Right cardiac atrium (tissue), 5 donors: Measurements from ENCODE around the gene NACC2. TPM values are rescaled to one million over a fixed set of nuclear protein-coding genes. Genes with fewer than 3 reads are reported as not detected.
"Not testable (repeated sequence)": the region's sequence is repeated elsewhere in the genome, so short reads cannot be mapped to it uniquely, and the experiment has no call there.

Experiments
- ATAC-seq, 2 donors: fragments of 200-7000 bp; cut with Tn5 transposase; one replicate each; pipeline versions ENCODE4 v1.8.0 to v1.9.1; 2020; ENCODE audit warnings: moderate library complexity in 2 of 2, mild to moderate bottlenecking in 1 of 2
- DNase-seq, 3 donors: peaks; one replicate each; pipeline ENCODE4 v3.0.0-alpha.2; 2020
- H3K27ac ChIP-seq: one replicate; pipeline ENCODE4 v1.5.1; 2013; ENCODE audit warnings: mild to moderate bottlenecking, low read length, control low read depth, moderate library complexity
- H3K27me3 ChIP-seq: one replicate; pipeline ENCODE4 v1.6.1; 2013; ENCODE audit not compliant: control insufficient read depth, insufficient read depth
- H3K4me1 ChIP-seq: one replicate; pipeline ENCODE4 v1.6.1; 2013; ENCODE audit warnings: low read length; ENCODE audit not compliant: control insufficient read depth, insufficient read depth
- H3K4me3 ChIP-seq: one replicate; pipeline ENCODE4 v1.5.1; 2013; ENCODE audit warnings: low read length, control low read depth
- H3K9me3 ChIP-seq: one replicate; pipeline ENCODE4 v1.6.1; 2013; ENCODE audit warnings: low read length; ENCODE audit not compliant: control insufficient read depth
- WGBS: extraction: QIAGEN DNeasy Blood & Tissue Kit; methylation state at CpG from one replicate; pipeline ENCODE4 v1.1.7; 2013; 5-methylcytosine and 5-hydroxymethylcytosine counted together
- intact Hi-C, 4 donors: fragments of 100-400 bp; cut with DNase I; formaldehyde crosslinking; loops; one replicate each; pipeline versions ENCODE4 v1.11.0 to v1.14.0; 2022 to 2023
- polyA plus RNA-seq: library from polyadenylated mRNA; stranded (reverse); fragments of 200-250 nt; gene quantifications from one replicate; pipeline ENCODE4 v1.2.3, GENCODE V29; 2013
- total RNA-seq, 4 donors: library from RNA; stranded (reverse); fragmentation: NEBNext Ultra II Directional; extraction: Animal tissue kit (Norgen Biotek cat#: 25700); gene quantifications; one replicate each; pipeline ENCODE4 v1.2.1, GENCODE V29; 2021
- donor health status: healthy with polysubstance abuse.
- donor health status: DM: no; HTN: yes; CAD: no.
- donor health status: DM: no; HTN: no; CAD: no.
- donor health status: DM: no; HTN: yes; CAD: no; lungs with severe emphysema.
- donor health status: DM: yes; HTN: yes; CAD: no.

The NACC2 gene
- total and polyA plus RNA-seq, 5 donors: 19.4 to 45.3 (median 34.1) TPM

DNA sequence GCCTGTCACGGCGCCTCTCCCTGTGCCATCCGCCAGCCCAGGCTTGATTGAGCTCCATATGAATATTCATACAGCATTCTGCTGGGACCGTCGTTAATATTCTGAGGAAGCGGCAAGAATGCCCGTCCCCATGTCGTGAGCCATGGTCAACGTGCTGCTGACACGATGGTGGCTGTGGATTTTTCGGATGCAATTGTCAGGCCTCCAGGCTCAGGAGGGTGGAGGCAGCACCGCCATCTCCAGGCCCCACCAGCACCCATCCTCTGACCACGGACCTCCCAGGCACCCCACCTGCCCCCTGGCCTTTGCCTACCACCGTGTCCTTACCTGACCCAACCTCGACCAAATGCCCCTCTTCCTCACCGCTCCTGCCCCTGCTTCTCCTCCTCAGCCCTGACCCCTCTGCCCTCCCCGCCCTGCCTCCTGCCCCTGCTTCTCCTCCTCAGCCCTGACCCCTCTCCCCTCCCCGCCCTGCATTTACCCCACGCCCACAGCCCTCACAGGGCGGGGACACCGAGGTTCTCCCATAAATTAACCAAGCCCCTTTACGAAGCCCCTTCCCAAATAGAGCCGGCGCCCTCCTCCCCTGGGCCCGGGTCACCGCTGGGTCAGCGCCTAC lies 13.7 kb upstream of the NACC2 start:
- Histone ChIP-seq H3K4me3 (no peak overlapping the region), H3K4me1 (peaks cover 5% of the 10 kb centered on the region)
- intact Hi-C loops: no loop called here

DNA sequence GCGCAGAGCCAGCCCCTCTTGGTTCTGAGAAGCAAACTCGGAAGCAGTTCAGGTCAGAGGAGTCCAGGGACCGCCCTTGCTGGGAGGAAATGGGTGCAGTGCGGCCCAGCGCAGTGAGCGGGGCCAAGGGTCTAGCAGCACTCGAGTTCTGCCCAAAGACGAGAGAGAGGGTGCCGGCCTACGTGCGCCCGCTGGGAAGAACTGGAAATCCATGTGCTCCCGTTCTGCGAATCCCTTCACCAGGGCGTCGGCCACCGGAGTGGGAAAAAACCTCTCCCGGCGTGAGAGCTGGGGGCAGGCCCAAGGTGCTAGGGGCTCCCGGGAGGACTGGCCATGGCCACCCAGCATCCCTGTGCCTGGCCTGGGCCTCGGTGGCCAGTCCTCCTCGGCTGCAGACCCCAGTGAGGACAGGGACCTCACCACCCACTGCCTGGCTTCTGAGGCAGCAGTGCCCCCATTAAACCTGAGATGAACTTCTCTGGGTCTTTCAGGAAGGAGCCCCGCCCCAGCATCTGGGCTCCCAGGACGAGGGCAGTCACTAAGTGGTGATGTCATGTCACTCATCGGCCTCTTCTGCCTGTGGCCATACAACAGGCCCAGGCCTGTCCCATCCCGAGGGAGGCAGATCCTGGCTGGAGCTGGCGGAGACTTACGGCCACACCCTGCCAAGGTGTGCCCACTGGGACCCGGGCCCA lies 13.0 kb upstream of the NACC2 start:
- Histone ChIP-seq H3K27me3 (no peaks in the 10 kb centered on the region), H3K4me1 (peaks cover 5% of the 10 kb centered on the region), H3K9me3 (no peaks in the 10 kb centered on the region), H3K27ac (no peak overlapping the region), H3K4me3 (no peak overlapping the region)
- DNase-seq (peak in 1 of 3 donors; percentile 60), ATAC-seq (no peak)
- intact Hi-C loops: no loop called here
- WGBS: 82% methylated on average over 29 of the region's 29 CpGs

More for the DNA sequence above, 13.7 kb upstream of the NACC2 start:
- H3K27ac ChIP-seq: peak overlapping the region; percentile 48
- WGBS: 78% methylated on average over 27 of the region's 27 CpGs
- DNase-seq (peak in 1 of 3 donors; percentile 70), ATAC-seq (no peak)
- no peaks in the 10 kb centered on the region for H3K9me3 ChIP-seq
- no peaks in the 10 kb centered on the region for H3K27me3 ChIP-seq

DNA sequence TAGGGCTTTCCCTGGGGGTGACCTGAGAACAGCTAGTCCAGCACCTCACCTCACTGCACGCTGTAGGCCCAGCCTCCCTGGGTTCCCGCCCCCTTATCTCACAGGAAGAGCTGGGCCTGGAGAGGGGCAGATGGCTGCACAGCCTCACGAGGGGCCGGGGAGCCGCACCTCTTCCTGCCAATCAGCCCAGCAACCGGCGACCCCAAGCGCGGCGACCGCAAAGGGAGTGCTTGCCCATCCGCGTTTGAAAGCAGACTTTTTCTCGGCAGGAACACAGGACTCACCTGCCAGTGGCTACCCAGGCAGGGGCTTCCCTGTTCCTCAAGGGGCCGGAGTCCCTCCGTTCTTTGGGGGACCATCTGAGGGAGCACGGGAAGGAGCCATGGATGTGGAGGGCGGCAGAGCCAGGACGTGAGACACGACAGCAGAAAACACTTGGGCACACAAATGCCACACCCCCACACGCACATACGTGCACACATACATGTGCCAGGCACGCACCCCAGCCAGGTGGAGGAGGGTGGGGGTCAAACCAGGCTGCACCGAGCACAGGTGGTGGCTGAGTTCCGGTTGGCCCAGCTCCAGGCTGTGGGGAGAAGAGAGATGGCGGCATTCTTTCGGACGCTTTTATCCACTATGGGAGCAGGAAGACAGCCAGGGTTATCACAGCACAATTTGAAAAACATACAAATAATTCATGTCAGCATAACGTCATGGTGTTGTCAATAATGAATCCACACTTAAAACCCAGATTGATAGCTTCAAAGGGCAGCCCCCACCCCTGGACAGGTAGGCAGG lies 12.3 kb upstream of the NACC2 start:
- no peaks in the 10 kb centered on the region for H3K9me3 ChIP-seq
- H3K4me1 ChIP-seq: peaks cover 5% of the 10 kb centered on the region
- H3K27ac ChIP-seq: no peak overlapping the region
- no peak overlapping the region for H3K4me3 ChIP-seq
- no peaks in the 10 kb centered on the region for H3K27me3 ChIP-seq
- intact Hi-C loops: no loop called here
- ATAC-seq: no peak
- DNase-seq: peak in 1 of 3 donors; percentile 67
- 62% methylated on average over 29 of the region's 29 CpGs for WGBS

DNA sequence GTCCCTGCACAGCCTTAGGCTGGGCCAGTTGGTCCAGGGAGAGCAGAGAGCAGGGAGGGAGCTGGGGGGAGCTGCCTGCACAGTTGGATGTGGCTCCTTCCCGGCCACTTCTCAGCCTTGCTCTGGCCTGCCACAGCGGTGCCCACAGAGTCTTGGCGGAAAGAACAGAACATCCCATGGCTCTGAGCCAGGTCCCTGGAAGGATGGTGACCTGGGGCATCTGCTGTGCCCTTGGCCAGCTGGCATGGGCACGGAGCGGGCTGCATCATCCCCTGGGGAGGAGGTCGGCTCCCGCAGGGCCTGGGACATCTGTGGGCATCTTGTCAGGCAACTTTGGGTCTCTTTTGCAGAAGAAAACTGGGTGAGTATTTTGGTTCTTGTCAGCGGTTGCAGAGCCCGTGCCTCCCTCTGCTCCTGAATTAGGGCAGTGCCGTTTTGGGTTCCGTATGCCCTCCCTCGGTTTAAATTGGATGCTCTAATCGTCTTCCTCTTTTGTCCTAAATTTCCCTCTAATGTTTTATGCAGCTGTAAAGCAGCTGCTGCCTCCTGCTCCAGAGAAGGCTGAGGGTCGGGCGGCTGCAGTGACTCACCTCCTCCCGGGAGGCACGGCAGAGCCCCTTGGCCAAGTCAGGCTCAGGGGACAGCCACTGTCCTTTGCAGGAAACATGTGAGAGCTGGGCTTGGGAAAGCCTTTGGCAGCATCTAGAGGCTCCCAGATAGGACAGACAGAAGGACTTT lies 10.5 kb upstream of the NACC2 start:
- WGBS: 21% methylated on average over 17 of the region's 17 CpGs
- intact Hi-C loops: no loop called here
- Histone ChIP-seq H3K27me3 (no peaks in the 10 kb centered on the region), H3K4me1 (peaks cover 5% of the 10 kb centered on the region), H3K9me3 (no peaks in the 10 kb centered on the region), H3K27ac (no peak overlapping the region), H3K4me3 (no peak overlapping the region)
- ATAC-seq (peak; percentile 5 to 34), DNase-seq (peak; percentile 80 to 90 (median 87))

DNA sequence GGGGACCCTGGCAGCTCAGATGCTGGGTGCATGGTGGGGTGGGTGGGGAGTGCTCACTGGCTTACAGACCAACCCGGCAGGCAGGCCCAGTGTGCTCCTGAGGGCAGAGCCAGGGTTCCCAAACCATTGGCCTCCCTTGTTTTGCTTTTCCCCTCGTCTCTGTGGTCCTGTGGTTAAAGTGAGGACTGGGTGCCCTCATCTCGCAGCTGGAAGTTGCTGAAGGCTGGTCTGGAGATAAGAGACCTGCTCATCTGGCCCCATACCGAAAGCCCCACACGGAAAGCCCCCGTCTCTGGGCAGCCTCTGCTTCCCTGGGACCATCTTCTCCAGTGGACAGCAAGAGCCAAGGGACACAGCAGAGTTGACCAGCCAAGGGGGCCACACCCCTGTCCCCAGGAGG lies 9.8 kb upstream of the NACC2 start:
- H3K4me3 ChIP-seq: no peak overlapping the region
- H3K27me3 ChIP-seq: no peaks in the 10 kb centered on the region
- intact Hi-C loops: no loop called here
- H3K27ac ChIP-seq: no peak overlapping the region
- no peak for DNase-seq
- WGBS: 43% methylated on average over 6 of the region's 6 CpGs
- H3K9me3 ChIP-seq: no peaks in the 10 kb centered on the region
- peaks cover 5% of the 10 kb centered on the region for H3K4me1 ChIP-seq
- ATAC-seq: no peak

DNA sequence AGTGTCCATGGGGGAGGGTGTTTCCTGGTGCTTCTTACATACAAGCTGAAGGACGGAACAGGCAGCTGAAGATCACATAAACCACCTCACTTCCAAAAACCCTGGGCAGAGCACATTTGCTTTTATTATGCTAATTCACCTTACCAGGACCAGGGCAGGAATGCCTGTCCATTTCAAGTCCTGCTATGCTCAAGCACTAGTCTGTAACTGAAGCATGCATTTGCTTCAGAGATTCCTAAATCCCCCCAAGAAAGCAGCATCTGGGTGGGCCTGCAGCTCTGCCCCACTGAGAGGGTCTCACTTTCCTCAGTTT lies 9.4 kb upstream of the NACC2 start:
- intact Hi-C loops: no loop called here

DNA sequence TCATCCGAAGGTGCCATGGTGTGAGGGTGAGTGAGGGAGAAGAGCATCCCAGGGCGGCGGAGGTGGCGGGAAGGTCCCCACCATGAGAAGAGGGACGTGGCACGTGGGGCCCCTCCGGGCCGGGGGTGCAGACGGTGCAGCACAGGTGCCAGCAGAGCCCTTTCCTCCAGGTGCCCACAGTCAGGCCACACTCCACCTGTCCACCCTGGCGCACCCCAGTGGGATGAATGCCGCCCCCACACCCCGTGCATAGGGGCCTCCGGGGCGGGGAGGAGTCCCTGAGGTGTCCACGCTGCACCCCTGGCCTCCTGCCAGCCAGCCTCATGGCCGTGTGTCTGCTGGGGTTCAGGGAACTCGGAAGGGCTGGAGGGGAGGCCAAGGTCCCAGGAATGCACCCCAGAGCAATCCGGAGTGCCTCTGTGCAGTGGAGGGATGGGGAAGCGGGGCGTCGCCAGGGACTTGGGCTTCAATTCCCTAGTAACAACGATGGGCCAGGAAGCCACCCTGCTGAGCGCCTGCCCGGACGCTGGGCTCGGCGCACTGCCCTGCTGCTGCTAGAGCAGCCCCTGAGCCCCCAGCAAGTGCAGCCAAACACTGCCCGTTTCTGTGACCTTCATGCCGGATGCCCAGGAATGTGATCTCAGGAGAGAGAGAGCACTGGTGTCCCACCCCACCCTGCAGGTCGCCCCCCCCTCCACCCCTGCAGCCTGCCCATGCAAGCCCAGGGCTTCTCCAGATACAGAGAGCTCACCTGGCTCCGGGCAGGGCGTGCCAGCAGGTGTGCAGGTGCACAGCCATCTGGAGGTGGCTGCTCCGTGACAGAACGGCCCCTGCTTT lies 8.8 kb upstream of the NACC2 start:
- WGBS: 63% methylated on average over 34 of the region's 34 CpGs
- peak in 1 of 3 donors; percentile 69 for DNase-seq
- H3K4me1 ChIP-seq: peaks cover 2% of the 10 kb centered on the region

More for the DNA sequence above, 9.4 kb upstream of the NACC2 start:
- 64% methylated on average over 1 of the region's 1 CpG for WGBS
- Histone ChIP-seq H3K9me3 (no peaks in the 10 kb centered on the region), H3K27ac (no peak overlapping the region), H3K4me3 (no peak overlapping the region), H3K27me3 (no peaks in the 10 kb centered on the region), H3K4me1 (peaks cover 5% of the 10 kb centered on the region)
- ATAC-seq (no peak), DNase-seq (no peak)

DNA sequence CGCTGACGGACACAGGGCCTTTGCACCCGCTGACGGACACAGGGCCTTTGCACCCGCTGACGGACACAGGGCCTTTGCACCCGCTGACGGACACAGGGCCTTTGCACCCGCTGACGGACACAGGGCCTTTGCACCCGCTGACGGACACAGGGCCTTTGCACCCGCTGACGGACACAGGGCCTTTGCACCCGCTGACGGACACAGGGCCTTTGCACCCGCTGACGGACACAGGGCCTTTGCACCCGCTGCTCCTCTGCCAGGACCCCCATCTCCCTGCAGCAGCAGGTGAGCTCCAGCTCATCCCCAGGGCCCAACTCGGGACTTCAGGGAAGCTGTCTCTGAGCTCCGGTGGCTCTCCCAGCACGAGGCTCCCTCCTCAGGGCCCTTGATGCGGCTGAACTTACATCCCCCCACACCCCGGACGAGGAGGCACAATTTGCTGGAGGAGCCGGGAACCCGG lies 6.6 kb upstream of the NACC2 start:
- H3K27me3 ChIP-seq, intact Hi-C loops, H3K4me3 ChIP-seq, H3K27ac ChIP-seq, H3K9me3 ChIP-seq, ATAC-seq, DNase-seq, H3K4me1 ChIP-seq: not testable (repeated sequence)
- WGBS: 94% methylated on average over 13 of the region's 27 CpGs

More for the DNA sequence above, 8.8 kb upstream of the NACC2 start:
- no peak overlapping the region for H3K4me3 ChIP-seq
- intact Hi-C loops: no loop called here
- H3K9me3 ChIP-seq: no peaks in the 10 kb centered on the region
- no peak for ATAC-seq
- H3K27ac ChIP-seq: no peak overlapping the region
- no peaks in the 10 kb centered on the region for H3K27me3 ChIP-seq

DNA sequence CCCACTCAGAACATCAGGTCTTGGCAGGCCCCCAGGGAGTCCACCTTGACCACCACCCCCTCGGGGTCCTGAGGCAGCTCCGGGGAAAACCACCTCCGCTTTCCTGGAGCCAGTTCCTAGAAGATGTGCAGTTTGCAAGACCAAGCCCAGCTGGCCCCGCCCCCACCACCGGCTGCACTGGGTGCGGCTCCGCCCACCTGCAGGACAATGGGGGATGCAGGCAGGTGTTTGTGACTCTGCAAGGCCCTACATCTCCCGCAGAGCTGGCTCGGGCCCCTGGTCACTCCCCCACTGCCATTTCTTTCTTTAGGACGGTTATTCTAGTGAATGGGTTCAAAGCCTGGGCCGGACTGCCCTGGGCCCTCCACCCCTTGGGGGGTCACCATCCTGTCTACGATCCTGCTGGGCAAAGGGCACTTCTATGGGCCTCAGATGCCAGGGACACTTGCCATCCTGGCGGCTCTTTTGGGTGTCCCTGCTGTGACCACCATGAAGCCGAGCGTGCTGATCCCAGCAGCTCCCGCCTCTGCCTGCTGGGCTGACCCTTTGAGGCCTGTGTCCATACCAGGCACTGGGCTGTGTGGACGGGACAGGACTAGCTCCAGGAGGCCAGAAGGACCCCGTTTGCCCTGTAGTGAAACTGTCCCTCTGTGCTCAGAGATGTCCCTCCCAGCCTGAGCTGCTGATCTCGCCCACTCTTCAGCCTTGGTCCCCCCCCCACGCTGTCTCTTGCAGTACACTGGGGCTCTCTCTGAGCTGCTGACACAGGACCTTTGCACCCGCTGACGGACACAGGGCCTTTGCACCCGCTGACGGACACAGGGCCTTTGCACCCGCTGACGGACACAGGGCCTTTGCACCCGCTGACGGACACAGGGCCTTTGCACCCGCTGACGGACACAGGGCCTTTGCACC lies 5.9 kb upstream of the NACC2 start:
- H3K4me1 ChIP-seq: peaks cover 6% of the 10 kb centered on the region
- intact Hi-C loops: no loop called here
- H3K9me3 ChIP-seq: no peaks in the 10 kb centered on the region
- 71% methylated on average over 26 of the region's 30 CpGs for WGBS
- ATAC-seq: no peak
- no peak overlapping the region for H3K27ac ChIP-seq
- no peak for DNase-seq
- no peaks in the 10 kb centered on the region for H3K27me3 ChIP-seq
- no peak overlapping the region for H3K4me3 ChIP-seq
